K562 (cell line): ENCODE data around the gene KNDC1. TPM values are rescaled to one million over a fixed set of nuclear protein-coding genes. Genes with fewer than 3 reads are reported as not detected.
A peak's percentile ranks its signal among the peaks of the same experiment; 100 is the strongest.

Experiments
- ATAC-seq: fragments of 200-7000 bp; cut with Tn5 transposase; 3 replicates; pipeline ENCODE4 v1.9.1; 2020; ENCODE audit warnings: moderate library complexity
- BruUV-seq: library from RNA; stranded (reverse); fragments of 400-500 nt; replicated peaks from 2 replicates; lab custom pipeline; 2021; lab: Mats Ljungman, UMichigan
- CTCF ChIA-PET: fragments of 300-600 bp; formaldehyde crosslinking; extraction: SDS; loops from one replicate; lab custom pipeline; 2021; ENCODE audit warnings: low intra/inter-chr PET ratio; lab: Yijun Ruan, JAX
- POLR2A ChIA-PET: fragments of 300-600, 350-650 bp; sonication (Branson Sonifier 250); formaldehyde crosslinking; extraction: SDS; loops from one replicate; lab custom pipeline; 2021; ENCODE audit warnings: antibody characterized with exemption, inconsistent platforms; lab: Yijun Ruan, JAX
- DNase-seq, 4 experiments: peaks; one replicate each; pipeline versions ENCODE4 v3.0.0 to v3.0.0-alpha.2; 2011 to 2018; ENCODE audit warnings: low spot score in 3 of 4, mixed read lengths in 3 of 4; ENCODE audit errors: extremely low read depth in 1 of 4
- FAIRE-seq: peaks from 2 replicates; lab custom pipeline; 2011; peaks lifted over from hg19 to GRCh38; lab: Jason Lieb, UNC
- H2AFZ ChIP-seq: 2 replicates; pipeline ENCODE4 v1.6.0; 2011; ENCODE audit warnings: low read depth, low read length, control low read depth, inconsistent platforms
- H3K27ac ChIP-seq: fragments of 200-600 bp; 3 replicates; pipeline ENCODE4 v1.8.0; 2011; ENCODE audit warnings: low read depth, mild to moderate bottlenecking, control low read depth, inconsistent platforms, low read length, moderate library complexity, mixed read lengths; ENCODE audit errors: extremely low read depth
- H3K27me3 ChIP-seq, 2 experiments: fragments of 300-600 bp in 1 of 2; 2 replicates in 1 of 2; 3 replicates in 1 of 2; pipeline versions ENCODE4 v1.6.0 to v1.8.0; 2011; ENCODE audit warnings: inconsistent platforms in 2 of 2, low read length in 2 of 2, mild to moderate bottlenecking in 1 of 2, mixed read lengths in 1 of 2, moderate library complexity in 1 of 2; ENCODE audit not compliant: control insufficient read depth in 2 of 2, insufficient read depth in 2 of 2
- H3K36me3 ChIP-seq: fragments of 300-600 bp; 3 replicates; pipeline ENCODE4 v1.8.0; 2011; ENCODE audit warnings: mild to moderate bottlenecking, low read length, inconsistent platforms; ENCODE audit not compliant: control insufficient read depth, insufficient read depth
- H3K4me1 ChIP-seq, 2 experiments: fragments of 200-600 bp in 1 of 2; replicated peaks in 1 of 2; 2 replicates in 1 of 2; 3 replicates in 1 of 2; pipeline versions ENCODE4 v1.5.1 to v1.8.0; 2011; ENCODE audit warnings: inconsistent platforms in 2 of 2, low read length in 2 of 2, mild to moderate bottlenecking in 1 of 2, mixed read lengths in 1 of 2, moderate library complexity in 1 of 2; ENCODE audit not compliant: control insufficient read depth in 2 of 2, insufficient read depth in 2 of 2
- H3K4me2 ChIP-seq: 2 replicates; pipeline ENCODE4 v1.6.1; 2011; ENCODE audit warnings: low read length, control low read depth, inconsistent platforms, mixed read lengths; ENCODE audit not compliant: insufficient read depth
- H3K4me3 ChIP-seq: fragments of 200-600 bp; sonication (generic), shearing (Covaris generic); 2 replicates; pipeline ENCODE4 v1.5.1; 2016; ENCODE audit warnings: control low read depth, inconsistent platforms
- H3K79me2 ChIP-seq: fragments of 200-600 bp; 3 replicates; pipeline ENCODE4 v1.8.0; 2011; ENCODE audit warnings: low read length, inconsistent platforms; ENCODE audit not compliant: control insufficient read depth, insufficient read depth
- H3K9ac ChIP-seq, 2 experiments: 2 replicates each; pipeline versions ENCODE4 v1.6.0 to v1.6.1; 2011; ENCODE audit warnings: low read depth in 2 of 2, low read length in 2 of 2, control low read depth in 1 of 2, inconsistent platforms in 1 of 2, mild to moderate bottlenecking in 1 of 2, mixed read lengths in 1 of 2; ENCODE audit not compliant: insufficient read depth in 1 of 2
- H3K9me1 ChIP-seq: one replicate; pipeline ENCODE4 v1.6.0; 2011; ENCODE audit warnings: inconsistent platforms, mild to moderate bottlenecking, low read length, moderate library complexity; ENCODE audit not compliant: control insufficient read depth, insufficient read depth
- H3K9me3 ChIP-seq: replicated peaks from 2 replicates; pipeline ENCODE4 v1.5.1; 2011; ENCODE audit warnings: low read depth, low read length, inconsistent platforms; ENCODE audit not compliant: control insufficient read depth, insufficient read depth
- H4K20me1 ChIP-seq: replicated peaks from 2 replicates; pipeline ENCODE4 v1.6.1; 2011; ENCODE audit warnings: low read length, inconsistent platforms, mixed read lengths; ENCODE audit not compliant: control insufficient read depth, insufficient read depth
- CREB1 ChIP-seq, 2 experiments: sonication (generic) in 1 of 2; formaldehyde crosslinking in 1 of 2; IDR thresholded peaks; 2 replicates each; pipeline versions ENCODE4 v1.6.1 to v1.8.0; 2012 to 2022; ENCODE audit warnings: inconsistent platforms in 1 of 2, mild to moderate bottlenecking in 1 of 2, missing genetic modification reagents in 1 of 2, moderate library complexity in 1 of 2
- DIDO1 ChIP-seq: fragments of 450-650 bp; IDR thresholded peaks from 2 replicates; pipeline ENCODE4 v1.6.1; 2016; ENCODE audit warnings: low read depth, missing biosample characterization, missing genetic modification characterization
- HMGXB4 ChIP-seq: sonication (generic); formaldehyde crosslinking; IDR thresholded peaks from 2 replicates; pipeline ENCODE4 v1.8.1; 2023; ENCODE audit warnings: mild to moderate bottlenecking, missing genetic modification reagents
- HNRNPUL1 ChIP-seq: fragments of 200-400 bp; formaldehyde crosslinking; IDR thresholded peaks from 2 replicates; pipeline ENCODE4 v1.6.1; 2017; ENCODE audit warnings: low read length
- MAZ ChIP-seq, 2 experiments: fragments of 450-650 bp in 1 of 2; sonication (generic) in 1 of 2; formaldehyde crosslinking; IDR thresholded peaks in 1 of 2; conservative IDR thresholded peaks in 1 of 2; 2 replicates each; pipeline versions ENCODE4 v1.4.0 to v1.5.0; 2020; ENCODE audit warnings: mild to moderate bottlenecking in 1 of 2, missing genetic modification reagents in 1 of 2
- NRF1 ChIP-seq, 2 experiments: fragments of 450-650 bp; IDR thresholded peaks in 1 of 2; conservative IDR thresholded peaks in 1 of 2; 2 replicates each; pipeline ENCODE4 v1.6.1; 2014; ENCODE audit warnings: mild to moderate bottlenecking in 2 of 2
- PHF20 ChIP-seq: fragments of 450-650 bp; IDR thresholded peaks from 2 replicates; pipeline ENCODE4 v1.6.1; 2018; ENCODE audit not compliant: partially characterized antibody
- POLR2G ChIP-seq: fragments of 200-400 bp; formaldehyde crosslinking; IDR thresholded peaks from 2 replicates; pipeline ENCODE4 v1.6.1; 2017; ENCODE audit warnings: low read depth, mild to moderate bottlenecking, antibody characterized with exemption, low read length, moderate library complexity
- RBFOX2 ChIP-seq: fragments of 200-400 bp; formaldehyde crosslinking; IDR thresholded peaks from 2 replicates; pipeline ENCODE4 v1.6.1; 2017; ENCODE audit warnings: low read depth, mild to moderate bottlenecking, low read length, moderate library complexity
- SMAD3 ChIP-seq: fragments of 450-650 bp; formaldehyde crosslinking; conservative IDR thresholded peaks from 2 replicates; pipeline ENCODE4 v1.4.0; 2020; ENCODE audit warnings: mild to moderate bottlenecking
- TAF7 ChIP-seq: fragments of 450-650 bp; IDR thresholded peaks from 2 replicates; pipeline ENCODE4 v1.6.1; 2016; ENCODE audit warnings: missing genetic modification characterization, missing compliant biosample characterization
- ZNF592 ChIP-seq: fragments of 450-650 bp; IDR thresholded peaks from 2 replicates; pipeline ENCODE4 v1.6.1; 2017; ENCODE audit warnings: antibody characterized with exemption, mild to moderate bottlenecking
- WGBS: fragments of 100-300 bp; shearing (Covaris generic); methylation state at CpG from one replicate; pipeline ENCODE4 v1.1.6; 2016; ENCODE audit warnings: low coverage, mixed read lengths; ENCODE audit not compliant: insufficient coverage; ENCODE audit errors: missing lambda C conversion rate; 5-methylcytosine and 5-hydroxymethylcytosine counted together
- in situ Hi-C: fragments of 300-500 bp; cut with MboI; formaldehyde crosslinking; loops from 4 replicates; pipeline ENCODE4 v1.15.0; 2018; ENCODE audit warnings: inconsistent platforms, mixed read lengths
- intact Hi-C: fragments of 100-400 bp; cut with micrococcal nuclease; formaldehyde crosslinking; loops from 2 replicates; pipeline ENCODE4 v1.14.2; 2022
- polyA plus RNA-seq, 8 experiments: library from polyadenylated mRNA; depleted of rRNA in 4 of 8; stranded (reverse) in 5 of 8; unstranded in 3 of 8; fragments of >200 nt; fragmentation: Nextera tagmentation in 2 of 8; fragmentation: Illumina TruSeq in 1 of 8; extraction: Ambion mirVana in 2 of 8; extraction: Trizol in 1 of 8; gene quantifications; 2 replicates each; pipeline versions ENCODE4 v1.2.1 to v1.2.3, GENCODE V29; 2011 to 2014; ENCODE audit warnings: inconsistent platforms in 1 of 8, missing spikeins in 1 of 8
- total RNA-seq, 7 experiments: library from RNA; depleted of rRNA in 6 of 7; stranded (reverse); fragments of >200 nt in 6 of 7; fragmentation: Illumina TruSeq in 2 of 7; extraction: Trizol in 2 of 7; gene quantifications; 2 replicates each; pipeline versions ENCODE4 v1.2.1 to v1.2.3, GENCODE V29; 2011 to 2021; ENCODE audit warnings: low replicate concordance in 1 of 7
- TF ChIP-seq, protein P1 (sequence below): IDR thresholded peaks from 2 replicates; pipeline ENCODE4 v1.6.1; 2011; ENCODE audit warnings: borderline replicate concordance, low read depth, mild to moderate bottlenecking, moderate library complexity, low read length; ENCODE audit not compliant: insufficient read depth, poor library complexity, severe bottlenecking

KNDC1 gene
- total and polyA plus RNA-seq, 9 of the 15 experiments (the other 6 are each of a cell fraction or from before 2014, with no cell fraction given): 0.07 to 0.26 (median 0.11) TPM; not detected in 6

GRCh38 chr10:133235265-133235855 is 75.3 kb downstream of the KNDC1 start:
- no peaks in the 10 kb centered on the region for H3K27me3 ChIP-seq
- TF ChIP-seq RBFOX2 (peak; percentile 49), ZNF592 (0 out of 2 replicates have a peak, but pooled peaks have one; percentile 35), CREB1 (IDR thresholded peaks at IDR 0.05) (peak; percentile 39; the same call in 1 of the 2 replicates), CREB1 (CRISPR knock-in tag; IDR thresholded peaks at IDR 0.05) (no peak), MAZ (CRISPR knock-in tag; conservative IDR thresholded peaks at IDR 0.05 in 1 of 2, IDR thresholded peaks at IDR 0.05 in 1 of 2) (peak in 1 of 2 experiments; percentile 78; a peak in 2 of 4 replicates), POLR2G (peak; percentile 58), TAF7 (tag) (no peak), PHF20 (peak; percentile 29), NRF1 (conservative IDR thresholded peaks at IDR 0.05 in 1 of 2, IDR thresholded peaks at IDR 0.05 in 1 of 2) (peak in 1 of 2 experiments; percentile 27; a peak in 2 of 4 replicates), HMGXB4 (CRISPR knock-in tag) (no peak), SMAD3 (no peak), HNRNPUL1 (no peak), DIDO1 (tag) (no peak)
- TF ChIP-seq, protein P1, sequence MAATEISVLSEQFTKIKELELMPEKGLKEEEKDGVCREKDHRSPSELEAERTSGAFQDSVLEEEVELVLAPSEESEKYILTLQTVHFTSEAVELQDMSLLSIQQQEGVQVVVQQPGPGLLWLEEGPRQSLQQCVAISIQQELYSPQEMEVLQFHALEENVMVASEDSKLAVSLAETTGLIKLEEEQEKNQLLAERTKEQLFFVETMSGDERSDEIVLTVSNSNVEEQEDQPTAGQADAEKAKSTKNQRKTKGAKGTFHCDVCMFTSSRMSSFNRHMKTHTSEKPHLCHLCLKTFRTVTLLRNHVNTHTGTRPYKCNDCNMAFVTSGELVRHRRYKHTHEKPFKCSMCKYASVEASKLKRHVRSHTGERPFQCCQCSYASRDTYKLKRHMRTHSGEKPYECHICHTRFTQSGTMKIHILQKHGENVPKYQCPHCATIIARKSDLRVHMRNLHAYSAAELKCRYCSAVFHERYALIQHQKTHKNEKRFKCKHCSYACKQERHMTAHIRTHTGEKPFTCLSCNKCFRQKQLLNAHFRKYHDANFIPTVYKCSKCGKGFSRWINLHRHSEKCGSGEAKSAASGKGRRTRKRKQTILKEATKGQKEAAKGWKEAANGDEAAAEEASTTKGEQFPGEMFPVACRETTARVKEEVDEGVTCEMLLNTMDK: no peak

More at GRCh38 chr10:133235265-133235855, 75.3 kb downstream of the KNDC1 start:
- peak overlapping the region; percentile 70 for H2AFZ ChIP-seq
- no peaks in the 10 kb centered on the region for H3K36me3 ChIP-seq
- H3K4me2 ChIP-seq: no peak overlapping the region
- FAIRE-seq (no peak), DNase-seq (peak in 3 of 4 experiments; percentile 65 to 69 (median 67)), ATAC-seq (peak; percentile 89)
- ChIA-PET POLR2A (no interaction called here), CTCF (no interaction called here)
- peak overlapping the region; percentile 25 for H3K4me3 ChIP-seq
- H3K9me3 ChIP-seq: no peaks in the 10 kb centered on the region
- no TSS peak for BruUV-seq
- H3K9me1 ChIP-seq: no peaks in the 10 kb centered on the region
- intact Hi-C loops (no loop called here), in situ Hi-C loops (no loop called here)
- H3K9ac ChIP-seq: peak overlapping the region; percentile 34 to 55; a peak in 3 of 4 replicates
- no peaks in the 10 kb centered on the region for H3K79me2 ChIP-seq
- WGBS: 34% methylated on average over 9 of the region's 48 CpGs
- peaks cover 0 to 46% of the 10 kb centered on the region in 2 experiments; a peak in 2 of 5 replicates for H3K4me1 ChIP-seq
- 0 out of 3 replicates have a peak overlapping the region, but pooled peaks have one; percentile 36 for H3K27ac ChIP-seq
- no peaks in the 10 kb centered on the region for H4K20me1 ChIP-seq
